UCSD-AML1 (cell line): Measurements from ENCODE around the gene EIF3J.
A peak's percentile ranks its signal among the peaks of the same experiment; 100 is the strongest.
"Not testable (repeated sequence)": the region's sequence is repeated elsewhere in the genome, so short reads cannot be mapped to it uniquely, and the experiment has no call there.

Experiments used
- DNase-seq: peaks from one replicate; lab custom pipeline; 2025; ENCODE audit not compliant: unreplicated experiment; lab: John Stamatoyannopoulos, UW

The EIF3J gene, protein sequence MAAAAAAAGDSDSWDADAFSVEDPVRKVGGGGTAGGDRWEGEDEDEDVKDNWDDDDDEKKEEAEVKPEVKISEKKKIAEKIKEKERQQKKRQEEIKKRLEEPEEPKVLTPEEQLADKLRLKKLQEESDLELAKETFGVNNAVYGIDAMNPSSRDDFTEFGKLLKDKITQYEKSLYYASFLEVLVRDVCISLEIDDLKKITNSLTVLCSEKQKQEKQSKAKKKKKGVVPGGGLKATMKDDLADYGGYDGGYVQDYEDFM

DNA sequence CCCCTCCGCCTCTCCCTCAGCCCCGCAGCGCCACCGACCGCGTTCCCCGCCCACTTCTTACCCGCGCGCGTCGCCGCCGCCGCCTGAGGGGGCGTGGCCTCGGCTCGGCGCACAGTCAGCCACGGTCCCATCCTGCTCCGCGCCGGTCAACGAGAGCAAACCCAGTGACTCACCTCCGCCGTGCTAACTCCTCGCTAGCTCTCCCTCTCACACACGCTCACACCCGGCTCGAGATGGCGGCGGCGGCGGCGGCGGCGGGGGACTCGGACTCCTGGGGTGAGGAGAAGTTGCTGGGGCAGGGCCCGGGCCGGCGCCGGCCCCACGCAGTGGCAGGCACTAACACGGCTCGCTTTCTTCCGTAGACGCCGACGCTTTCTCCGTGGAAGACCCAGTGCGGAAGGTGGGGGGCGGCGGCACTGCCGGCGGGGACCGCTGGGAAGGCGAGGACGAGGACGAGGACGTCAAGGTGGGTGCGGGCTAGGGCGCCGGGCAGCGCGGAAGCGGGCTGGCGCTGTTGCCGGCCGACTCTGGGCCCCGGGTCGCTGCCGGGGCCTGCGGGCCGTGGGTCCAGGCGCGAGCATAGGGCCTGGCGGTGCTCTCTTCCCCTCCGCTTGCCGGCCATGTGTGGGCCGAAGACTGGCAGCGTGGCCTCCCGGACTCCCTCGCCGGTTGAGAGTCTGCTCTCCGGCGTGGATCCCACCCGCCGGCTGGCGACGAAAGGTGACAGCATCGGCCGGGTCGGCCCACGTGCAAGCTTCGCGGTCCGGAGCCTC lies at the start of gene EIF3J:
Gene EIF3J, plus strand, starts transcription at position 186 of the 773 bp plus-strand sequence. Its CDS starts 48 bp downstream, at position 234.
- DNase-seq: peak; percentile 96

DNA sequence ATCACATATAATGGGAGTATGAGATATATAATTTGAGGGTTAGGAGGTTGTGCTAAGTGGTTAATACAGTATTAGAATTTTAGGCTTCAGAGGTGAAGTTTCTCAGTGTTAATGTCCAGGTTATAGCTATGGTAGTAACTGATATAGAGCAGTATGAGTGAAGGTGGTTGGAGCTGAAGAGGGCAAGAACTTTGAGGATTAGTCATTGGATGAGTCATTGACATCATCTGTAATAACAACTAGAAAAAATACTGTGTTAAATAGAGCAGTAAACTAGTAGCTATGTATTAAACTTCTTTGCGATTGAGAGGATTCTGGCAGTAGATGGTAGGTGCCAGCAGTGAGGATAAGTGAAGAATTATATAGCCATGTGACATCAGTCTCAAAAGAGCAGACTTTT lies 47.5 kb upstream of the EIF3J start:
- DNase-seq: no peak

GRCh38 chr15:44490622-44491021 lies 46.3 kb upstream of the EIF3J start:
- no peak for DNase-seq

GRCh38 chr15:44492040-44492439 lies 44.9 kb upstream of the EIF3J start:
- DNase-seq: no peak

- DNase-seq: no peak
These were observed 44.3 kb upstream of the EIF3J start for GRCh38 chr15:44492672-44493071.

DNA sequence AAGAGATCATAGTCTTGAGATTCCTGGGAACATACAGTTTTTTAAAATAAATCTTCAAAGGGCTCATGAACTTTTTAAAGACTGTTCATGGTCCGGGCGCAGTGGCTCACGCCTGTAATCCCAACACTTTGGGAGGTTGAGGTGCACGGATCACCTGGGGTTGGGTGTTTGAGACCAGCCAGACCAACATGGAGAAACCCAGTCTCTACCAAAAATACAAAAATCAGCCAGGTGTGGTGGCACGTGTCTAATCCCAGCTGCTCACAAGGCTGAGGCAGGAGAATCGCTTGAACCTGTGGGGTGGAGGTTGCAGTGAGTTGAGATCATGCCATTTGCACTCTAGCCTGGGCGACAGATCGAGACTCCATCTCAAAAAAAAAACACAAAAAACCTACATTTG lies 41.4 kb upstream of the EIF3J start:
- DNase-seq: no peak

- DNase-seq: no peak
These were observed 36.4 kb upstream of the EIF3J start for GRCh38 chr15:44500555-44500954.

- no peak for DNase-seq
These were observed 35.1 kb upstream of the EIF3J start for GRCh38 chr15:44501768-44502366.

GRCh38 chr15:44516436-44516835 lies 20.5 kb upstream of the EIF3J start:
- no peak for DNase-seq

GRCh38 chr15:44519537-44519936 lies 17.4 kb upstream of the EIF3J start:
- DNase-seq: no peak

- no peak for DNase-seq
These were observed 11.9 kb upstream of the EIF3J start for GRCh38 chr15:44525018-44525417.

- DNase-seq: no peak
These were observed 9.7 kb upstream of the EIF3J start for GRCh38 chr15:44527241-44527640.

DNA sequence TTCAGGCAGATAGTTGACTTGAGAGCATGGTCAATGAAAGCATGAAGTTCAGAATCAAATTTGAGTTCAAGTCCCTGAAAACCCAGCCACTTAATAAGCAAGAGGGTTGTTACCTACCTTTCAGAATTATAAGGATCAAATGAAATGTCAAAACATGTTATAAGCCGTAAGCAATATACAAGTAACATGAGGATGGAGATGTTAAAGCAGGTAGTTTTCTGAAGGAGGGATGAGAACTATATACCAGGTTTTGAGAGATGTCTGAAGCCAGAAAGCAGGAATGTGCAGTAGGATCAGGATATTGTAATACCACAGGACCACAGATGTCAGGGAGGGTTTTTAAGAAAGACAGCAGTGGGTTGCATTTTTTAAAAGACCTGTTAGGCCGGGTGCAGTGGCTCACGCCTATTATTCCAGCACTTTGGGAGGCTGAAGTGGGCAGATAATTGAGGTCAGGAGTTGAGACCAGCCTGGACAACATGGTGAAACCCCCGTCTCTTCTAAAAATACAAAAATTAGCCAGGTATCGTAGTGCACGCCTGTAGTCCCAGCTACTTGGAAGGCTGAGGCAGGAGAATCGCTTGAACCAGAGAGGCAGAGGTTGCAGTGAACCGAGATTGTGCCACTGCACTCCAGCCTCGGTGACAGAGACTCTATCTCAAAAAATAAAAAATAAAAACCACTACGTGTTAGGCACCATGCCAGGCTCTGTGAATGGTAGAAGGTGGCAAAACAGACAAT lies 6.9 kb upstream of the EIF3J start:
- no peak for DNase-seq

- no peak for DNase-seq
These were observed 6.3 kb upstream of the EIF3J start for GRCh38 chr15:44530653-44531052.

DNA sequence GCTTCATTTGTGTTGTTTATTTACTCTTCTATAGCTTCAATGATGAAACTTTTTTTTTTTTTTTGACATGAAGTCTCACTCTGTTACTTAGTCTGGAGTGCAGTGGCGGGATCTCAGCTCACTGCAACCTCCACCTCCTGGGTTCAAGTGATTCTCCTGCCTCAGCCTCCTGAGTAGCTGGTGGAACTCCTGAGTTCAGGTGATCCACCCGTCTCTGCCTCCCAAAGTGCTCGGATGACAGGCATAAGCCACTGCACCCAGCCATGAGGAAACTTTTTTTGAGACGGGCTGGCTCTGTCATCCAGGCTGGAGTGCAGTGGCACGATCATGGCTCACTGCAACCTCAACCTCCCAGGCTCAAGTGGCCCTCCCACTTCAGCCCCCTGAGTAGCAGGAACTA lies 4.7 kb upstream of the EIF3J start:
- not testable (repeated sequence) for DNase-seq

- no peak for DNase-seq
These were observed 4.3 kb upstream of the EIF3J start for GRCh38 chr15:44532689-44533088.

- no peak for DNase-seq
These were observed 1.9 kb upstream of the EIF3J start for GRCh38 chr15:44535092-44535491.

DNA sequence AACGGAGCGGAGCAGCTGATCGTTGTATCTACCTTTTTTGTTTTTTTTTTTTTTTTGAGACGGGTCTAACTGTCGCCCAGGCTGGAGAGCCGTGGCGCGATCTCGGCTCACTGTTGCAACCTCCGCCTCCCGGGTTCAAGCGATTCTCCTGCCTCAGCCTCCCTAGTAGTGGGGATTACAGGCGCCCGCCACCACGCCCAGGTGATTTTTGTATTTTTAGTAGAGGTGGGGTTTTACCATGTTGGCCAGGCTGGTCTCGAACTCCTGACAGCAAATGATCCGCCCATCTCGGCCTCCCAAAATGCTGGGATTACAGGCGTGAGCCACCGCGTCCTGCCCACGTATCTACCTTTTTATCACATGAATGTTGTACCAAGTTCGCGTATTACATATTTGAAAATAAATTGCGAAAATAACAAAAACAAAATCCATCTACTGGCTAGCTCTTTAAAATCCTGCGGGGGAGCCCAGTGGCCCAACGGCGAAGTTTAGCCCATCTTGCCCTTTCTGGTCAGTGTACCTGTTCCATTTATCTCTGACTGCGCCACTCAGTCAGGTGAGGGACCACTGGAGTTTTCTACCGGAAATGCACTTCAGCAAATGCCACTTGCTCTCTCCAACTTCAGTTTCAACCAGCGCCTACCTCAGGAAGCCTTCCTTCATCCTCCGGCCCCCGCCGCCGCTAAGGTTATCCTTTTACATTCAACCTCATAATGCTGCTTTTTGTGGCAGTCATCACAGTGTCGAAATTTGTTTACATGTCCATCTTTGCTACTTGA lies 1.2 kb upstream of the EIF3J start:
- DNase-seq: peak; percentile 36

DNA sequence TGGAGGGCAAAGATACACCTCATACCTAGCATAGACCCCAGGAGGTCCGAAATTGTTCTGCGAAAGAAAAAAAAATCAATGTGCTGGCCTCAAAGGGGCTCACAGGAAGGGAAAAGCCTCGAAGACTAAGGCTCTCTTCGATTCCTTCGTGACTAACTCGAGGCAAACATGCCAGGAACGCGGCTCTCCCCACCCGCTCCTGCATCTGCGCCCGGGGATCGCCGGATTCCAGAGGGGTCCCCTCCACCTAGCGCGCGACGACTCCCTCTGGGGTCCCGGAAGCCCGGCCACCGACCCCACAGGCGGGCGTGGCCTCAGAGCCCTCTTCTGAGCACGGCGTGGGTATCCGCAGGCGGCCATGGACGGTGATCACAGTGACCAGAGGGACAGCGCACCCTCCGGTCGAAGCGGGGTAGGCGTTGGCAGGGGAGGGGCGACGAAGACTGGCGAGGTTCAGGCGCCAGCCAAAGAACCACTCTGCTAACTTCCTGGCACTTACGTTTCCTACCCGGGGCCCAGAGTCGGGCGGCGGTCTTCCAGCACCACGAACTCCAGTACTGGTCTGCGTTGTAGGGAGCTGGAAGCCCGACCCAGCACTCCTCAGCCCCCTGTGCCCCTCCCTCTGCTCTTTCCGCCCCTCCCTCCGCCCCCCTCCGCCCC lies 515 bp upstream of the EIF3J start:
- DNase-seq: peak; percentile 96

DNA sequence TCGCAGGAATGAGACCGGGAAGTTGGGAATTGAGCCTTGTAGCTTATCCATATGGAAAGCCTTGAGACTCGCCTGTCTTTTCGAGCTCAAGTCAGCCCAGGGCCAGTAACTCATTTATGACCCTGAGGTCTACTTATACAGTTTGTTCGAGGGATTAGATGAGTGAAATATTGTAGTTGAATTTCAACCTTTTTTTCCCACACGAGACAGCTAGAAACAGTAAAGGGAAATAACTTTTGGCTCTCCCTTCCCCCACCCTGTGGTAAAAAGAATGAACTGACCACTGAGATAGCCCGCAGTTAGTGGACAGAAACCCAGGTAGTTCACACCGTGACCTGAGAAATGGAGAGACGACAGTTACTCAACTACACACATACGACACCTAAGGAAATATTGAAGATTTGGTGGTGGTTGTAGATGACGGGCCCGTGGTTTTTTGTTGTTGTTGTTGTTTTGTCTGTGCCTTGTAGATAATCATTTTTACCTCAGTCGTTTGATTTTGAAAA lies 841 bp downstream of the EIF3J start:
- no peak for DNase-seq
